Lower leg skin (tissue), 3 donors: ENCODE data around the gene COIL.

Experiments used
- POLR2A ChIP-seq, 2 donors: fragments of 450-650 bp; IDR thresholded peaks; one replicate each; pipeline ENCODE4 v1.6.1; 2016 to 2017; ENCODE audit warnings: antibody characterized with exemption in 2 of 2, mild to moderate bottlenecking in 1 of 2, moderate library complexity in 1 of 2
- TF ChIP-seq, protein P1 (sequence below), 3 donors: fragments of 450-650 bp; IDR thresholded peaks; one replicate each; pipeline ENCODE4 v1.5.1; 2016; ENCODE audit warnings: antibody characterized with exemption in 3 of 3, mild to moderate bottlenecking in 3 of 3, moderate library complexity in 2 of 3

DNA sequence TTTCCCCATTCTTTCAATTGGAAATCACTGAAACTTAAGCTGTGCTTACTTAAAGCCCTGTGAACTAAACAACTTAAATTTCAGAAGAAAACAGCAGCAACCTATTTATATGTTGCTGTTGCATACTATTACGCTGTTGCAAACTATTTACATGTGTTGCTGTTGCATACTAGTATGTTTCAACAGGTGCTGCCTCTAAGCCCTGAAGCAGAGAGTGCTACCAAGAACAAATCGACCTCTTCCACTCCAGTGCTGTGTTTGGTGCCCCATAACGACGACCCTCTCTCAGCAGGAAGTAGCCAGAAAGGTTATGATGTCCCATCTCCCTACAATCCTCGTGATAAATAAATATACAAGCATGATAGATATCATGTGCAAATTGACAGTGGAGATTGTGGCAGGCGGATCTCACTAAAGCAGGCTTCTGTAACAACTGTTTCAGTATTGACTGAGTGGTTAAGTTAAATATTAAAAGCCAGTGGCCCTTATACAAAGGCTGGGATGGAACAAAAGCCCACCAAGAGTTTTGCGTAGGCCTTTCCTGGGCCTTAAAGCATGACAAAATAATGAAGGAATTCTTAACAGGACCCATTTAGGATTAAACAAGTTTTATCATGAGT is 11.4 kb upstream of the COIL start:
- TF ChIP-seq, protein P1, sequence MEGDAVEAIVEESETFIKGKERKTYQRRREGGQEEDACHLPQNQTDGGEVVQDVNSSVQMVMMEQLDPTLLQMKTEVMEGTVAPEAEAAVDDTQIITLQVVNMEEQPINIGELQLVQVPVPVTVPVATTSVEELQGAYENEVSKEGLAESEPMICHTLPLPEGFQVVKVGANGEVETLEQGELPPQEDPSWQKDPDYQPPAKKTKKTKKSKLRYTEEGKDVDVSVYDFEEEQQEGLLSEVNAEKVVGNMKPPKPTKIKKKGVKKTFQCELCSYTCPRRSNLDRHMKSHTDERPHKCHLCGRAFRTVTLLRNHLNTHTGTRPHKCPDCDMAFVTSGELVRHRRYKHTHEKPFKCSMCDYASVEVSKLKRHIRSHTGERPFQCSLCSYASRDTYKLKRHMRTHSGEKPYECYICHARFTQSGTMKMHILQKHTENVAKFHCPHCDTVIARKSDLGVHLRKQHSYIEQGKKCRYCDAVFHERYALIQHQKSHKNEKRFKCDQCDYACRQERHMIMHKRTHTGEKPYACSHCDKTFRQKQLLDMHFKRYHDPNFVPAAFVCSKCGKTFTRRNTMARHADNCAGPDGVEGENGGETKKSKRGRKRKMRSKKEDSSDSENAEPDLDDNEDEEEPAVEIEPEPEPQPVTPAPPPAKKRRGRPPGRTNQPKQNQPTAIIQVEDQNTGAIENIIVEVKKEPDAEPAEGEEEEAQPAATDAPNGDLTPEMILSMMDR (IDR thresholded peaks at IDR 0.05): no peak
- no peak for TF ChIP-seq POLR2A (IDR thresholded peaks at IDR 0.05)
